Dendritic cell treated with granulocyte-macrophage colony-stimulating factor and Interleukin-4, amounts not matched to agents 40 ng/mL and 50 ng/mL, for 4 days (primary cell): ENCODE results near the gene CCNF.
"Not testable (repeated sequence)": the region's sequence is repeated elsewhere in the genome, so short reads cannot be mapped to it uniquely, and the experiment has no call there.

Source experiments
- H3K27ac Mint-ChIP-seq: one replicate; pipeline ENCODE4 v1.8.0; 2022; ENCODE audit warnings: mild to moderate bottlenecking, mixed read lengths
- H3K27me3 Mint-ChIP-seq: one replicate; pipeline ENCODE4 v1.8.0; 2022; ENCODE audit warnings: mild to moderate bottlenecking, mixed read lengths
- H3K36me3 Mint-ChIP-seq: one replicate; pipeline ENCODE4 v1.8.0; 2022; ENCODE audit warnings: low read depth, mixed read lengths
- H3K4me1 Mint-ChIP-seq: one replicate; pipeline ENCODE4 v1.8.0; 2022; ENCODE audit warnings: low read depth, mixed read lengths
- H3K4me3 Mint-ChIP-seq: one replicate; pipeline ENCODE4 v1.8.0; 2022; ENCODE audit warnings: mild to moderate bottlenecking, moderate library complexity, mixed read lengths
- H3K9me3 Mint-ChIP-seq: one replicate; pipeline ENCODE4 v1.8.0; 2022; ENCODE audit warnings: mixed read lengths
- intact Hi-C: fragments of 100-400 bp; cut with micrococcal nuclease; formaldehyde crosslinking; loops from one replicate; pipeline ENCODE4 v1.15.0; 2022

The CCNF gene

DNA sequence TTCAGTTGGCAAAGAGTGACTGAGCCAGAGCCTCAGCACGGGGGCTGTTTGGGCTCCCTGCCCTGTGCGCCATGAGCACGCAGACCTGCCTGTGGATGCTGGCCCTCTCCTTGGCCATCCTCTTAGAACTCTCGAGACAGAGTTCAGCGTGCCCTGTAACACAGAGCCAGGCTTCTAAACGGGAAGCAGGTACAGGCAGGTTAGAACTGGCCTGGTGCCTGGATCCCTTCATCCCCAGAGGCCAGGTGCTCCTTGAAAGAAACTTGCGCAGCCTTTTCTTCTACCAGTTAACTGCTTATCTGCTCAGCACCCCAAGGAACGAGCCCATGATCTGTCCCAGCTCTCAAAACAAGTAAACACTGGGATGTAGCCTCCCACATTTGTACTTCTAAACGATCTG is 6.9 kb downstream of the CCNF start:
- H3K36me3 Mint-ChIP-seq = peaks cover 64% of the 10 kb centered on the region
- no peaks in the 10 kb centered on the region for H3K4me1 Mint-ChIP-seq
- H3K27me3 Mint-ChIP-seq = no peaks in the 10 kb centered on the region
- H3K4me3 Mint-ChIP-seq = no peak overlapping the region
- no peak overlapping the region for H3K27ac Mint-ChIP-seq
- intact Hi-C loops = no loop called here
- no peaks in the 10 kb centered on the region for H3K9me3 Mint-ChIP-seq

DNA sequence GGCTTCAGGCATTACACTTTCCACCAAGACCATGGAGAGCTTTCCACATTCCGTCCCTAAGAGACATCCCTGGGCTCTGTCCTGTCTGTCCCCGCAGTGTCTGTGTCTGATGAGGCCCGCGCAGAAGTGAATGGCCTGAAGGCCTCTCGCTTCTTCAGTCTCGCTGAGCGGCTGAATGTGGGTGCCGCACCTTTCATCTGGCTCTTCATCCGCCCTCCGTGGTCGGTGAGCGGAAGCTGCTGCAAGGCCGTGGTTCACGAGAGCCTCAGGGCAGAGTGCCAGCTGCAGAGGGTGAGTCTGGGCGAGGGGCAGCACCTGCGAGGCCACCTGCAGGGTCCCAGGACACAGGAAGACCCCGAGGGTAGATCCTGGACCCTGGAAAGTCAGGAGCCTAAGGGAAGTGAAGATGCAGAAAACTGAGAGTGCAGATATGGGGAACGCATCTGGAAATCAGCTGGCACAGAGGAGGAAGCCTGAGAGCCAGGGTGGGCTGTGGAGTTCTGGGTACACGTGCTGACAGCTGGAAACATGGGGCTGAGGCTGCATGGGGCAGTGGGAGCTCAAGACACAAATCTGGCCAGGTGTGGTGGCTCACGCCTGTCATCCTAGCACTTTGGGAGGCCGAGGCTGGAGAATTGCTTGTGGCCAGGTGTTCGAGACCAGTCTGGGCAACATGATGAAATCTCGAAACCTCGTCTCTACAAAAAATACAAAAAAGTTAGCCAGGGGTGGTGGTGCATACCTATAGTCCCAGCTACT is 8.0 kb downstream of the CCNF start:
- Mint-ChIP-seq H3K36me3 (peaks cover 64% of the 10 kb centered on the region), H3K9me3 (no peaks in the 10 kb centered on the region), H3K4me3 (no peak overlapping the region), H3K27ac (no peak overlapping the region), H3K27me3 (no peaks in the 10 kb centered on the region), H3K4me1 (no peaks in the 10 kb centered on the region)
- intact Hi-C loops = no loop called here

DNA sequence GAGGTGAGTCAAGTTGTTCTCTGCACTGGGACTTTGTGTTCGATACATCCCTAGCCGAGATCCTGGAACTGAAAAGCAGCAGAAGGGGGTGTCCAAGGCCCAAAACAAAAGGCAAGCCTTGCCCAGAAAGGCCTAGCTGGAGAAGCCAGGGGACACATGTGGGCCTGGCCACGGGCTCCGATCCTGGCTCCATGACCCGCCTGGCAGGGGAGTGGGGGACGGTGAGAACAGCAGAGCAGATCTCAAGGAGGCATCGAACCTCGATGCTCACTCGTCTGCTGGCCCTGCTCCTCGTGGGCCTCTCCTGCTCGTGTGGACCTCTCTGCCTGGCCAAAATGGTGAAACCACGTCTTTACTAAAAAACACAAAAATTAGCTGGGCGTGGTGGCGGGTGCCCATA is 8.9 kb downstream of the CCNF start:
- Mint-ChIP-seq H3K4me1 (no peaks in the 10 kb centered on the region), H3K27me3 (no peaks in the 10 kb centered on the region), H3K36me3 (peaks cover 55% of the 10 kb centered on the region), H3K9me3 (no peaks in the 10 kb centered on the region), H3K27ac (no peak overlapping the region), H3K4me3 (no peak overlapping the region)
- intact Hi-C loops = no loop called here

DNA sequence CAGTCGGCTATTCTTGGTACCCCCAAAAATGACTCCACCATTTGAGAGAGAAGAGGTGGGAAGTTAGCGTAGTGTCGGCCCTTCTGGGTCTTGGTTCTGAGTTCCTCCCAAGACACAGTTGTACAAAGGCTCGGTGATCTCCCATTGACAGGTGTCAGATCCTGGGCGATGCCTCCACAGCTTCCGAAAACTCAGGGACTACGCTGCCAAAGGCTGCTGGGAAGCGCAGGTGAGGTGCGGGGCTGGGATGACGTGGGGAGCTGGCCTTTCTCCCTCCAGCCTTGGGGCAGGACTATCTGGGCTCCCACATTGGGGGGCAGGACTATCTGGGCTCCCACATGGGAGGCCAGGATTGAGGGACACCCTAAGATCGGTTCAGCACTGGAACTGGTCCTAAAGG is 10.4 kb downstream of the CCNF start:
- H3K9me3 Mint-ChIP-seq = no peaks in the 10 kb centered on the region
- no peak overlapping the region for H3K4me3 Mint-ChIP-seq
- intact Hi-C loops = no loop called here

DNA sequence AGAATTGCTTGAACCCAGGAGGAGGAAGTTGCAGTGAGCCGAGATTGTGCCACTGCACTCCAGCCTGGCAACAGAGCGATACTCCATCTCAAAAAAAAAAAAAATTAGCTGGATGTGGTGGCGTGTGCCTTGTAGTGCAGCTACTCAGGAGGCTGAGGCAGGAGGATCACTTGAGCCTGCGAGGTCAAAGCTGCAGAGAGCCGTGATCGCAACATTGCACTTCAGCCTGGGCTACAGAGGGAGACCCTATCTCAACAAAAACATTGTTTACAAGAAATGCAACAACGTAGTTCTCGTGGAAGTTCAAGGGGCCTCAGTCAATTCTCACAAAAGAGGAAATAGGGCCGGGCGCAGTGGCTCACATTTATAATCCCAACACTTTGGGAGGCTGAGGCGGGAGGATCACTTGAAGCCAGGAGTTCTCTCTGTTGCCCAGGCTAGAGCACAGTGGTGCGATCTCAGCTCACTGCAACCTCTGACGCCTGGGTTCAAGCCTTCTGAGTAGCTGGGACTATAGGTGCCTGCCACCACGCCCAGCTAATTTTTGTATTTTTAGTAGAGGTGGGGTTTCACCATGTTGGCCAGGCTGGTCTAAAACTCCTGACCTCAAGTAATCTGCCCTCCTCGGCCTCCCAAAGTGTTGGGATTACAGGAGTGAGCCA is 12.0 kb downstream of the CCNF start:
- H3K9me3 Mint-ChIP-seq, H3K4me3 Mint-ChIP-seq, H3K27ac Mint-ChIP-seq, H3K4me1 Mint-ChIP-seq, intact Hi-C loops, H3K27me3 Mint-ChIP-seq: not testable (repeated sequence)
- H3K36me3 Mint-ChIP-seq = peaks cover 71% of the 10 kb centered on the region

More for the DNA sequence above, 10.4 kb downstream of the CCNF start:
- H3K36me3 Mint-ChIP-seq = peaks cover 62% of the 10 kb centered on the region
- no peaks in the 10 kb centered on the region for H3K27me3 Mint-ChIP-seq
- no peak overlapping the region for H3K27ac Mint-ChIP-seq
- H3K4me1 Mint-ChIP-seq = no peaks in the 10 kb centered on the region

DNA sequence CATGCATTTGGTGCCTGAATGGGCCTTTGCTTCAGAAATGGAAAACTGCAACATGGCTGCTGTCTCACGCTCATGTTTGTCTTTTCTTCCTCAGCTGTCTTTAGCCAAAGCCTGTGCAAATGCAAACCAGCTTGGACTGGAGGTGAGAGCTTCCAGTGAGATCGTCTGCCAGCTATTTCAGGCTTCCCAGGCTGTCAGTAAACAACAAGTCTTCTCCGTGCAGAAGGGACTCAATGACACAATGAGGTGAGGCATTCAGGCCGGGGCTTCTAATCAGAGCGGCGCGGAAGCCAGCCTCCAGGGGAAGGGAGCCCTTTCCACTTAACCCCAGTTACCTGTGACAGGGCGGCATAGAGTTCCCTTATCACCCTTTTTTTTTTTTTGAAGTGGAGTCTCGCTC is 14.3 kb downstream of the CCNF start:
- no peaks in the 10 kb centered on the region for H3K27me3 Mint-ChIP-seq
- no peak overlapping the region for H3K4me3 Mint-ChIP-seq
- intact Hi-C loops = no loop called here
- peaks cover 71% of the 10 kb centered on the region for H3K36me3 Mint-ChIP-seq
- H3K4me1 Mint-ChIP-seq = no peaks in the 10 kb centered on the region
- no peak overlapping the region for H3K27ac Mint-ChIP-seq
- no peaks in the 10 kb centered on the region for H3K9me3 Mint-ChIP-seq

DNA sequence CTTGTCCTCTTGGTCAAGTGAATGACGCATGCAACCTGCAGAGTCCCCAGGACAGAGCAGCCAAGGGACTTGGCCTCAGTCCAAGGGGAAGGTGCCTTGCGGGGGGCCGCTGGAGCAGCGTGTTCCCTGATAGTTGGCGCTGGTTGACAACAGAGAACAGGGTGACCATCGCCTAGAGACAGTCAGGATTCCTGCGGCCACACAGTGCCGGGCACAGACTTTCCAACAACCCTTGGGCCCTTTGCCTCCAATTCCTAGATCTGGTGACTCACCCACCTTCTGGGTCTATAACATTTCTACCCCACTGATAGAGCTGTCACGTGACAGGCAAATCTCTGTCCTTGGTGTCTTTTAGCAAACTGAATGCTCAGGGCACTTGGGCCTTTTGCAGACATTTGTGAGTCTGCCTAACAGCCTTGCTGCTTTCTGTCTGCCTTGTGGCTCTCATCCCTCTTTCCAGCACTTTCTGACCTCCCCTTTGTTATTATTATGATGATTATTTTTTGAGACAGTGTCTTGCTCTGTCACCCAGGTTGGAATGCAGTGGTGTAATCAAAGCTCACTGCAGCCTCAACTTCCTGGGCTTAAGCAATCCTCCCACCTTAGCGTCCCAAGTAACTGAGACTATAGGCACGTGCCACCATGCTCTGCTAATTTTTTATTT is 18.8 kb downstream of the CCNF start:
- H3K9me3 Mint-ChIP-seq = no peaks in the 10 kb centered on the region
- no peak overlapping the region for H3K27ac Mint-ChIP-seq
- H3K27me3 Mint-ChIP-seq = no peaks in the 10 kb centered on the region
- H3K4me3 Mint-ChIP-seq = no peak overlapping the region
- intact Hi-C loops = no loop called here
- H3K36me3 Mint-ChIP-seq = peaks cover 90% of the 10 kb centered on the region
- no peaks in the 10 kb centered on the region for H3K4me1 Mint-ChIP-seq

DNA sequence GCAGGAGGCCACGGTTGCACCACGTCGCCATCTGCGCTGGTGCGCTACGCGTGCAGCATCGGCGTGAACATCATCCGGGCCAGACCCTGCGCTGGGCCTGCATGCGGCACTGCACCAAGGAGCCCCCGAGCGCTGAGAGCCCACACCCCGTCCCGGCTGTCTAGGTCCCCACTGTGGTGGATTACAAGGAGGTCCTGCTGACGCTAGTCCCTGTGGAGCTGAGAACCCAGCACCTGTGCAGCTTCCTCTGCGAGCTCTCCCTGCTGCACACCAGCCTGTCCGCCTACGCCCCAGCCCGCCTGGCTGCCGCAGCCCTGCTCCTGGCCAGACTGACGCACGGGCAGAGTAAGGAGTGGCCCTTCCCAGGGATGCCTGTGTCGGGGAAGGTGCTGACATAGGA is 19.9 kb downstream of the CCNF start:
- no peak overlapping the region for H3K4me3 Mint-ChIP-seq
- intact Hi-C loops = no loop called here
- H3K27me3 Mint-ChIP-seq = no peaks in the 10 kb centered on the region
- H3K27ac Mint-ChIP-seq = no peak overlapping the region
- no peaks in the 10 kb centered on the region for H3K4me1 Mint-ChIP-seq
- H3K9me3 Mint-ChIP-seq = no peaks in the 10 kb centered on the region
- peaks cover 92% of the 10 kb centered on the region for H3K36me3 Mint-ChIP-seq

DNA sequence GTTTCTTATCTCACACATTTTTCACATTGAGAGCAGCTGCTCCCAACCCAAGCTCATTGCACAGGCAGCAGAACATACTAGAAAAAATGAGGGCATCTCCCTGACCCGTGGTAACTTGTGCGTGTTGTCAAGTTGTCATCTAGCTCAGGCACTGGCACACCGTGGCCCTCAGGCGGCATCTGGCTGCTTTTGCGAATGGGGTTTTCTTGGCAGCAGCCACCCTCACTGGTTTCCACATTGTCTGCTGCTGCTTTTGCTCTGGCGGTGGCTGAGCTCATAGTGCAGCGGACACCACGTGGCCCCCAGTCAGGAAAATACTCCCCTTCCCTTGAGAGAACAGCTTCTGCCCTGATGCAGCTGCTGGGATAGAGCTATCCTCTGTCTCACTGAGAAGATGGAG is 21.3 kb downstream of the CCNF start:
- Mint-ChIP-seq H3K27me3 (no peaks in the 10 kb centered on the region), H3K4me1 (no peaks in the 10 kb centered on the region), H3K4me3 (no peak overlapping the region), H3K36me3 (peaks cover 89% of the 10 kb centered on the region), H3K9me3 (no peaks in the 10 kb centered on the region), H3K27ac (no peak overlapping the region)
- intact Hi-C loops = no loop called here

DNA sequence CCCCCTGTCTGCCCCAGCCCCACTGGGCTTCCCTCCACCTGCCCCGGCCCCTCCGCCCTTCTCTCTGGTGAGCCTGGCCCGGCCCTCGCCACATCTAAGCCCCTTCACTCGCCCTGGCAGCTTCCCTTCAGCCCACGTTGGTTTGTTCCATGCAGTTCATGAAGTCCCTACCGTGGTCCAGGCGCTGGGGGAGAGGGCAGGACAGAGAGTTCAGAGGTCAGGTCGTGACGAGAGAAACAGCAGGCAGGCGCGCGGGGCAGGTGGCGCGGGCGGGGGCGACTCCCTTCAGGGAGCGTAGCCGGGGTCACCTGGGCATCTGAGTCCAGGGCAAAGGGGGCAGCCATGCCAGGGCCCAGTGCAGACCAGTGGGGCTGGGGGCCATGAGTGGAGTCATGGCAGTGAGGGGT is 21.7 kb downstream of the CCNF start:
- no peaks in the 10 kb centered on the region for H3K27me3 Mint-ChIP-seq
- H3K4me1 Mint-ChIP-seq = no peaks in the 10 kb centered on the region
- H3K27ac Mint-ChIP-seq = no peak overlapping the region
- no peak overlapping the region for H3K4me3 Mint-ChIP-seq
- intact Hi-C loops = no loop called here
- H3K36me3 Mint-ChIP-seq = peaks cover 89% of the 10 kb centered on the region
- no peaks in the 10 kb centered on the region for H3K9me3 Mint-ChIP-seq

DNA sequence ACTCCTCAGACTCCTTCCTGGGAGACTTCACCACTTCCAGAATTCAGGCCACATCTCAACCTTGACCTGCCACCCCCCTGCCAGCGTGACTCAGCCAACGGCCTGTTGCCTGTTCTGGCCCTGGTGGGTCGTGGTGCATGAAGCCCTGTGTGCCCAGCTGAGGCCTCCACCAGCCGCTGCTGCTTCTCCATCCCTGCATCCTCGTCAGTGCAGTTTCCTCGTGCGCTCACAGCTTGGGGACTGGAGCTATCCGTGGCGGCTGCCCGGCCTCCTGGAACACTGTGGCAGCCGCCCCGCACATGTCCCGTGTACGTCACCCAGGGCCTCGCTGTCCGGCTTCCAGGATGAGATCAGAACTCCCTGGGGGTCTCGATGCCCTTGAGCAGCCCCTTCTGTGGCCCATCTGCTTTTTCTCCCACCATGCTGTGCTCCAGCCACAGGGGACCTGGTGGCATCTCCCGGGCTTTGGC is 22.6 kb downstream of the CCNF start:
- intact Hi-C loops = no loop called here
- H3K9me3 Mint-ChIP-seq = no peaks in the 10 kb centered on the region
- H3K36me3 Mint-ChIP-seq = peaks cover 89% of the 10 kb centered on the region
- H3K27ac Mint-ChIP-seq = no peak overlapping the region
- H3K27me3 Mint-ChIP-seq = no peaks in the 10 kb centered on the region
- no peak overlapping the region for H3K4me3 Mint-ChIP-seq
- H3K4me1 Mint-ChIP-seq = no peaks in the 10 kb centered on the region

DNA sequence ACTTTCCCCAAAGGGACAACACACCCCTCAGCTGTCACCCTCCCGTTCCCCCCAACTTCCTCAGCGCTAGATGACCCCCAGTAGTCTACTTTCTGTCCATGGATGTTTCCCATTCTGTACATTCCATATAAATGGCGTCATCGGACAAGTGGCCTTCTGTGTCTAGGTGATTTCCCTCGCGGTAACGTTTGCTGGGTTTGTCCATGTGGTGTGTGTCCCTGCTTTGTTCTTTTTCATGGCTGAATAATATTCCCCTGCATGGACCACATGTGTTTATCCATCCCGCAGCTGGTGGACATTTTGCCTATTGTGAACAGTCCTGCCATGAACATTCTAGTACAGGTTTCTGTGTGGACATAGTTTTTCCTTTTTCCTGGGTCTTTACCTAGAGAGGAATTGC is 23.4 kb downstream of the CCNF start:
- Mint-ChIP-seq H3K27ac (no peak overlapping the region), H3K9me3 (no peaks in the 10 kb centered on the region), H3K27me3 (no peaks in the 10 kb centered on the region), H3K4me3 (no peak overlapping the region), H3K4me1 (no peaks in the 10 kb centered on the region), H3K36me3 (peaks cover 86% of the 10 kb centered on the region)
- intact Hi-C loops = no loop called here

DNA sequence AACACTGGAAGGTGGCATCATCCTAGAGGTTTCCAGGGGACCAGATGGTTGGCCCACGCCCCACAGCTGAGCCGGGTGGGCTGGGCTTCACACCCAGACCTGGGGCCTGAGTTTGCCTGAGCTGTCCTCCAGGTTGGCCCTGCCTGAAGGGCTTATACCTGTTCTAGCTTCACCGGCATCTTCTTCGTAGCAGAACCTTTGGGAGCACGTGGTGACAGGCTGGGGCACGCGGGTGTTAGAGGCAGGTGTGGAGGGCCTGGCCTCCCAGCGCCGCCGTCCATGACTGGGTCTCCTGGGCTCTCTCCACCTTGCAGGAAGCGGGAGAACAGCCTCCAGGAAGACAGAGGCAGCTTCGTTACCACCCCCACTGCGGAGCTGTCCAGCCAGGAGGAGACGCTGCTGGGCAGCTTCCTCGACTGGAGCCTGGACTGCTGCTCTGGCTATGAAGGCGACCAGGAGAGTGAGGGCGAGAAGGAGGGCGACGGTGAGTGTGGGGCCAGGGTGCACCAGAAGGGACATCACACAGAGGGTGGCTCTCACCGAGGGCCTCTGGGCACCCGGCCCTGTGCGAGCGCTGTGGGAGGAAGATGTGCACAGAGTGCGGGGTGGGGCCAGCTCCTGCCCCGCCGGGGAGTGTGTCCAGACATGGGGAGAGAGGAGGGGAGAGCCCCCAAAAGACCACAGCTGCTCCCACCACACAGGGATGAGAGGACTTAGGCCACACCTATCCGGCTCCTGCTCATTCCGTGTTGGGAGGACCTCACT is 26.0 kb downstream of the CCNF start:
- no peak overlapping the region for H3K27ac Mint-ChIP-seq
- no peak overlapping the region for H3K4me3 Mint-ChIP-seq
- intact Hi-C loops = no loop called here
- H3K9me3 Mint-ChIP-seq = no peaks in the 10 kb centered on the region
- peaks cover 7% of the 10 kb centered on the region for H3K4me1 Mint-ChIP-seq
- H3K27me3 Mint-ChIP-seq = peaks cover 2% of the 10 kb centered on the region
- H3K36me3 Mint-ChIP-seq = peaks cover 61% of the 10 kb centered on the region
